ENCODE data around the gene FSTL3.

The FSTL3 gene

GRCh38 chr19:732148-733069 lies 56.2 kb downstream of the FSTL3 start:
- DNase-seq (ENCODE audit: low read depth, low spot score): no peak
